HG02870 (cell line): ENCODE data around the gene SUMO2.
"Not testable (repeated sequence)": the region's sequence is repeated elsewhere in the genome, so short reads cannot be mapped to it uniquely, and the experiment has no call there.

Experiments used
- ATAC-seq: cut with Tn5 transposase; IDR thresholded peaks from one replicate; pipeline ENCODE4 v1.9.1; 2021; ENCODE audit warnings: mild to moderate bottlenecking, moderate library complexity; ENCODE audit not compliant: unreplicated experiment

Gene SUMO2

GRCh38 chr17:75182319-75182568 lies 515 bp downstream of the SUMO2 start:
- ATAC-seq, result no peak

DNA sequence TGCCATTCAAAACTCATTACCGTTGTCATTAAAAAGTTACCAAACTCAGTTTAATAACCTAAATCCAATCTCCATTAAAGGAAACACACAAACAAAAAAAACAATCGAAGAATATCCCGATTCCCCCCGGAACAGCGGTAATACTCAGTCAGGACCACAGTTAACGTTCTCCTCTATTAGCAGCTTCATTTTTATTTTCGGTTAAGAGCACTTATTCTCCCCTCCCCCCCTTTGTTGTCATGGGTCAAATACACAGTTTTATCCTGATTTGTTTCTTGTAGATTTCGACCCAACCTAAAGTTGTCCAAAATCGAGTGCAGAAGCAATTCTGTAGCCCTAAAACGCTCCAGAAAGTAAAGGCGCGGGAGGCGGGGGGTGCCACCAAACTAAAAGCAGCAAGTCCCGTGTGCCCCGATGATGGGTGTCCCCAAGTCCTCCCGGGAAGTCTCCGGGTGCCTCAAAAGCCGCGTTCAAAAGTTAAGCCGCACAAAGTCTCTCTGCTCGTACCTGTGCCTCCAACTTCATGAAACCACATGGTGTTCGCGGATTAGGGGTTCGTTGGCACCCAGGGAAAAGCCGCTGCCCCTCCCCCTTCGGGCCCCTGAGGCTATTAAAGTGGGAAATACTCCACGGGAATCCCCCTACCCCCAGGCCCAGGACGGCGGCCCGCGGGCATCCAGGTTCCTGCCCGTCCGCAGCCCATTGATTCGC lies 996 bp downstream of the SUMO2 start:
- ATAC-seq, result no peak

DNA sequence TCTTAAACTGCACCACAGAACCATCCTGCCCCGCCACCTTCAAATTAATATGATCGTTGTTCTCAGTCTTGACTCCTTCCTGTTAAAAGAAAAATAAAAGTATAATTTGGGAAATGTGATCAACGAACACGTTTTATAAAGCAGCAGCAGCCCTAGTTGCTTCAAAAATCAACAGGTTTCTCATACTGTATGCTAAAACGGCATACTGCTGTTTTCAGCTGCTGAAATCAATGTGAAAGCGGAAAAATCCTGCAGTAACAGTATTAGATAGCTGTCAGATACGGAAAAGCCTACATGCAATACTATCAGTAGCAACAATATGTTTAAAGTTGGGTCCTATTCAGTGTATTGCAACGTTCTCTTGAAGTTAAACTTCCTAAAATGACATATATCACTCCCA lies 1.6 kb downstream of the SUMO2 start:
- no peak for ATAC-seq

- no peak for ATAC-seq
Observed at GRCh38 chr17:75178453-75178852, 4.3 kb downstream of the SUMO2 start.

- no peak for ATAC-seq
Observed at GRCh38 chr17:75176625-75177024, 6.1 kb downstream of the SUMO2 start.

GRCh38 chr17:75174996-75175395 lies 7.8 kb downstream of the SUMO2 start:
- no peak for ATAC-seq

- no peak for ATAC-seq
Observed at GRCh38 chr17:75173526-75173925, 9.2 kb downstream of the SUMO2 start.

DNA sequence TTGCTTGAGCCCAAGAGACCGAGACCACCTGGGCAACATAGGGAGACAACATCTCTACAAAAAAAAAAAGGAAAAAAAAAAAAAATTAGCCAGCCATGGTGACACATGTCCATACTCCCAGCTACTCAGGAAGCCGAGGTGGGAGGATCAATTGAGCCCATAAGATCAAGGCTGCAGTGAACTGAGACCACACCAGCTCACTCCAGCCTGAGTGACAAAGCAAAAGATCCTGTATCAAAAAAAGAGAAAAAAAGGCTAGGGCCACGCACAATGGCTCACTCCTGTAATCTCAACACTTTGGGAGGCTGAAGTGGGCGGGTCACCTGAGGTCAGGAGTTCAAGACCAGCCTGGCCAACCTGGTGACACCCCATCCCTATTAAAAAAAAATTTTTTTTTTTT lies 13.8 kb downstream of the SUMO2 start:
- no peak for ATAC-seq

GRCh38 chr17:75164606-75165005 lies 18.2 kb downstream of the SUMO2 start:
- not testable (repeated sequence) for ATAC-seq

GRCh38 chr17:75163074-75163473 lies 19.7 kb downstream of the SUMO2 start:
- no peak for ATAC-seq

- ATAC-seq, result no peak
Observed at GRCh38 chr17:75160211-75160610, 22.5 kb downstream of the SUMO2 start.

DNA sequence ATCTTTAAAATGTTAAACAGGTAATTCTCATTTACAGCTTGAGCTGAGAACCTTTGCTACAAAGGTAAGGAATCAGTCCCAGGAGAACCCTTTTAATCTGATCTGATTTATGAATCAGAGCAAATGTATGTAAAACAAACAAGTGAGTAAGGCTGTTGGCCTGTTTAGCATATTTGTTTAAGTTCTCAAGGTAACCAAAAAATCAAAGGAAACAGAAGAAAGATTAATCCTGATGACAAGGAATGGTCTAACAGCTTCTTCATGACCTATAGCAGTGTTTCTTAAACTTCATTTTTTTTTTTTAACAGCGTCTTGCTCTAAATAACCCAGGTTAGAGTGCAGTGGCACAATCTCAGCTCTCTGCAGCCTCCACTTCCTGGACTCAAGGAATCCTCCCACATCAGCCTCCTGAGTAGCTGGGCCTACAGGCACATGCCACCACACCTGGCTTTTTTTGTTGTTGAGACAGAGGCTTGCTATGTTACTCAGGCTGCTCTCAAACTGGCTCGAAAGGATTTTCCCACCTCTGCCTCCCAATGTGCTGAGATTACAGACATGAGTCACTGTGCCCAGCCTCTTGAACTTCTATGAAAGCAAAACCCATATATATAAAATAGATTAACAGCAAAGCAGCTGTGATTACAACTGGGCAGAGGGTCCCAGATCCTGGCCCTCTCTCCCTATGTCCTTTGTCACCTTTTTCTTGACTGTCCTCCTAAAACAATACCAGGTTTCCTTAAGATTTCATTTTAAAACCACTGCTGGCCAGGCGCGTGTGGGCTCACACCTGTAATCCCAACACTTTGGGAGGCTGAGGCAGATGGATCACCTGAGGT lies 23.3 kb downstream of the SUMO2 start:
- ATAC-seq, result no peak

GRCh38 chr17:75158480-75158879 lies 24.3 kb downstream of the SUMO2 start:
- ATAC-seq, result not testable (repeated sequence)

GRCh38 chr17:75155191-75155601 lies 27.6 kb downstream of the SUMO2 start:
- ATAC-seq, result no peak

GRCh38 chr17:75154195-75155106 lies 28.3 kb downstream of the SUMO2 start, which contains the start of gene JPT1:
TSS of gene JPT1 (minus strand) at chr17:75154512. CDS start at chr17:75154397, 115 bp downstream.
- peak; percentile 95 for ATAC-seq

DNA sequence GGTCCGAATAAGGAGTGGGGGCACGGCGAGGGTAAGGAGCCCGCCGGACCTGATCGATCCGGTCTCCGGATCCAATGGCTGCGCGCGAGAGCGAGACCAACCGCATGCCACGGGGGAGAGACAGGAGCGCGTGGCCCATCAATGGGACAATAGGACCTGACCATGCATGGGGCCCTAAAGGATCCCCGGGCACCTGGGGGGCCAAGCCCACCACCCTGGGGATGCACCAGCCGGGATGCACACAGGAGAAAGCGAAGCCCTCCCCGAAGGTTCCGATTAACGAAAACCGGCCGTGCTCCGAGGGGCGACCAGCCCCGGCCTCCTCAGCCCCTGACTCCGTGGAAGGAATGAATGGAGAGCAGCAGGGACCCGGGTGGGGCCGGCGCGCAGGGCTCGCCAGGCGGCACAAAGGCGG lies 29.0 kb downstream of the SUMO2 start:
- peak; percentile 8 for ATAC-seq

GRCh38 chr17:75152922-75153779 lies 29.6 kb downstream of the SUMO2 start:
- ATAC-seq, result no peak

DNA sequence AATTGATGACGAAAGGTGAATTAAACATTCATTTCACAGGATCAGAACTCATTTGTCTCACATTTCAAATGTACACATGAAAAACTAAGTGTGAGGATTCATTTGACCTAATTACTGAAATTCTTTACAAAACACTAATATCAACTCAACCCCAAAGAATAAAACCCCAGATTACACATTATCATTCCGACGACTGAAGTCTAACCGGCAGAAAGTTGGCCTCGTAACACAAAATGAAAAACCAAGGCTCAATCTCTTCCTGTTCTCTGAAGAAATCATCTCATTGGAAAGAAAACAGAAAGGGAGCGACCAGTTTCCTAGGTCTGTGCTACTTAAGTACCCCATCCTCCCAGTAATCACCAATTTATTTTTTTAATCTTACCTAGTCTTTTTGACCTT lies 30.2 kb downstream of the SUMO2 start:
- ATAC-seq, result no peak

GRCh38 chr17:75151930-75152329 lies 30.8 kb downstream of the SUMO2 start:
- ATAC-seq, result no peak

DNA sequence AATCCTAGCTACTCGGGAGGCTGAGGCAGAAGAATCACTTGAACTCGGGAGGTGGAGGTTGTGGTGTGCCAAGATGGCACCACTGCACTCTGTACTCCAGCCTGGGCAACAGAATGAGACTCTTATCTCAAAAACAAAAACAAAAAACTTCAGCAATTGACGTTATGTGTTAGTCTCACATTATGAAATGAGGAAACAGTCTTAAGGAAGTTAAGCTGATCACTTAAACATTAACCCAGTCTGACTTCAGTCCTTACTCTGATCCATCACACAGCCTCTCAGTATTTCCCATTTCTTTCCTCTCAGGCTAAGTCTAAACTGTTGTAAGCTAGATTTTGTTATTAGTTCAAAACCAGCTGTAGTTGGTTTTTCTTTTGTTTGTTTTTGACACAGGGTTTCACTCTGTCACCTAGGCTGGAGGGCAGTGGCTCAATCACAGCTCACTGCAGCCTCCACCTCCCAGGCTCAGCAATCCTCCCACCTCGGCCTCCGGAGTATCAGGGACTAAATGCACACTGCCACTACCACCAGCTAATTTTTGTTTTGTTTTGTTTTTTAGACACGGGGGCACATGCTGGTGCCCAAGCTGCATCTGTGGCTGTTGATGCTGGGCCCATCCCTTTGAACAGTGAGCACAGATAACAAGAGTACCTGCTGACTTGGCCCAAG lies 34.7 kb downstream of the SUMO2 start:
- no peak for ATAC-seq
